GM19193 (cell line): ENCODE measurements around the gene TTYH1.
A peak's percentile ranks its signal among the peaks of the same experiment; 100 is the strongest.

ENCODE experiments used
- POLR2A ChIP-seq: IDR thresholded peaks from 4 replicates; pipeline ENCODE4 v1.6.1; 2011; ENCODE audit not compliant: insufficient read depth, insufficient read length; ENCODE audit errors: extremely low read depth

The TTYH1 gene

GRCh38 chr19:54460230-54461005 lies 45.2 kb downstream of the TTYH1 start:
- no peak for TF ChIP-seq POLR2A

GRCh38 chr19:54461210-54461609 lies 45.9 kb downstream of the TTYH1 start:
- TF ChIP-seq POLR2A = no peak

- no peak for TF ChIP-seq POLR2A
Observed at GRCh38 chr19:54461613-54462012, 46.3 kb downstream of the TTYH1 start.

- no peak for TF ChIP-seq POLR2A
Observed at GRCh38 chr19:54462047-54462654, 46.9 kb downstream of the TTYH1 start.

GRCh38 chr19:54462655-54463530 lies 47.6 kb downstream of the TTYH1 start:
- no peak for TF ChIP-seq POLR2A

- peak; percentile 78 for TF ChIP-seq POLR2A
Observed at GRCh38 chr19:54463531-54464043, 48.3 kb downstream of the TTYH1 start, which contains the start of gene LENG9. LENG9 (minus strand) TSS chr19:54463778; CDS start chr19:54463526, 252 bp downstream.

- TF ChIP-seq POLR2A = no peak
Observed at GRCh38 chr19:54464044-54464629, 48.9 kb downstream of the TTYH1 start.

GRCh38 chr19:54464630-54465425 lies 49.6 kb downstream of the TTYH1 start:
- peak; percentile 77 for TF ChIP-seq POLR2A

- TF ChIP-seq POLR2A = no peak
Observed at GRCh38 chr19:54465426-54466109, 50.3 kb downstream of the TTYH1 start.

GRCh38 chr19:54469496-54469934 lies 54.3 kb downstream of the TTYH1 start:
- TF ChIP-seq POLR2A = no peak

- no peak for TF ChIP-seq POLR2A
Observed at GRCh38 chr19:54470276-54470887, 55.1 kb downstream of the TTYH1 start.

- TF ChIP-seq POLR2A = no peak
Observed at GRCh38 chr19:54470991-54471782, 55.9 kb downstream of the TTYH1 start.

- TF ChIP-seq POLR2A = no peak
Observed at GRCh38 chr19:54473071-54473891, 58.0 kb downstream of the TTYH1 start, which contains the start of gene CDC42EP5. CDC42EP5 (minus strand) TSS chr19:54473296; CDS start chr19:54465547, 7,749 bp downstream.
